HCT116 (cell line): ENCODE measurements around the gene NHSL1. TPM values are rescaled to one million over a fixed set of nuclear protein-coding genes. Genes with fewer than 3 reads are reported as not detected.

Experiments used
- ATAC-seq: fragments of 200-7000 bp; cut with Tn5 transposase; 2 replicates; pipeline ENCODE4 v1.9.1; 2020; ENCODE audit warnings: mild to moderate bottlenecking, moderate library complexity
- BruUV-seq: library from RNA; stranded (reverse); fragments of 400-500 nt; replicated peaks from 2 replicates; lab custom pipeline; 2021; lab: Mats Ljungman, UMichigan
- CTCF ChIA-PET: fragments of 300-600 bp; sonication (Branson Sonifier 250); formaldehyde crosslinking; loops from one replicate; lab custom pipeline; 2021; ENCODE audit warnings: antibody characterized with exemption; lab: Charles Lee
- POLR2A ChIA-PET: fragments of 300-600, 350-600 bp; sonication (Branson Sonifier 250); formaldehyde crosslinking; loops from one replicate; lab custom pipeline; 2021; ENCODE audit warnings: antibody characterized with exemption; lab: Charles Lee
- RAD21 ChIA-PET, 2 experiments: fragments of 300-600 bp; sonication (Branson Sonifier 250); formaldehyde crosslinking; loops; one replicate each; lab custom pipeline; 2023; ENCODE audit warnings: low total read pairs in 2 of 2; ENCODE audit not compliant: uncharacterized antibody in 2 of 2, unreplicated experiment in 2 of 2, low non-redundant PET in 1 of 2; lab: Charles Lee
- DNase-seq: peaks from one replicate; pipeline ENCODE4 v3.0.0-alpha.2; 2010; ENCODE audit warnings: low read depth, low spot score
- H2AFZ ChIP-seq: fragments of 200-600 bp; shearing (Covaris generic), sonication (generic); 2 replicates; pipeline ENCODE4 v1.6.1; 2017; ENCODE audit warnings: low read depth, mixed run types, mixed read lengths, antibody characterized with exemption, low read length; ENCODE audit not compliant: poor library complexity, severe bottlenecking
- H3K27ac ChIP-seq: 2 replicates; pipeline ENCODE4 v1.5.1; 2012; ENCODE audit warnings: low read depth, low read length
- H3K27me3 ChIP-seq: fragments of 200-600 bp; sonication (generic); 2 replicates; pipeline ENCODE4 v1.6.1; 2016; ENCODE audit warnings: mixed run types, low read length, mixed read lengths; ENCODE audit not compliant: insufficient read depth
- H3K36me3 ChIP-seq, 2 experiments: fragments of 200-500 bp in 1 of 2; fragments of 200-600 bp in 1 of 2; sonication (Bioruptor generic) in 1 of 2; sonication (generic) in 1 of 2; 2 replicates each; pipeline versions ENCODE4 v1.5.1 to v1.6.1; 2014 to 2016; ENCODE audit warnings: low read length in 2 of 2, inconsistent platforms in 1 of 2, mixed read lengths in 1 of 2, mixed run types in 1 of 2; ENCODE audit not compliant: insufficient read depth in 2 of 2, control insufficient read depth in 1 of 2
- H3K4me1 ChIP-seq, 2 experiments: fragments of 200-600 bp in 1 of 2; sonication (generic) in 1 of 2; 2 replicates each; pipeline versions ENCODE4 v1.5.1 to v1.6.1; 2012 to 2017; ENCODE audit warnings: low read length in 2 of 2, inconsistent platforms in 1 of 2, mild to moderate bottlenecking in 1 of 2, mixed read lengths in 1 of 2, mixed run types in 1 of 2, moderate library complexity in 1 of 2; ENCODE audit not compliant: insufficient read depth in 2 of 2, control insufficient read depth in 1 of 2
- H3K4me2 ChIP-seq: fragments of 200-600 bp; sonication (generic); 2 replicates; pipeline ENCODE4 v1.6.1; 2017; ENCODE audit warnings: mixed run types, low read length, mixed read lengths
- H3K4me3 ChIP-seq, 2 experiments: fragments of 200-600 bp in 1 of 2; sonication (generic) in 1 of 2; replicated peaks in 1 of 2; 2 replicates each; pipeline ENCODE4 v1.5.1; 2011 to 2016; ENCODE audit warnings: low read length in 2 of 2, control low read depth in 1 of 2, low read depth in 1 of 2, mild to moderate bottlenecking in 1 of 2, mixed read lengths in 1 of 2, mixed run types in 1 of 2
- H3K79me2 ChIP-seq: fragments of 200-600 bp; sonication (generic); 2 replicates; pipeline ENCODE4 v1.6.1; 2017; ENCODE audit warnings: mild to moderate bottlenecking, mixed run types, low read length, moderate library complexity, mixed read lengths; ENCODE audit not compliant: insufficient read depth
- H3K9ac ChIP-seq: fragments of 200-600 bp; sonication (generic); 2 replicates; pipeline ENCODE4 v1.6.1; 2016; ENCODE audit warnings: low read length, mixed read lengths
- H3K9me2 ChIP-seq: fragments of 200-600 bp; sonication (generic), shearing (Covaris generic); 2 replicates; pipeline ENCODE4 v1.6.1; 2017; ENCODE audit warnings: mixed run types, mild to moderate bottlenecking, moderate library complexity; ENCODE audit not compliant: insufficient read depth
- H3K9me3 ChIP-seq, 2 experiments: fragments of 200-500 bp in 1 of 2; fragments of 200-600 bp in 1 of 2; sonication (Bioruptor generic) in 1 of 2; sonication (generic) in 1 of 2; 2 replicates each; pipeline ENCODE4 v1.6.1; 2014 to 2017; ENCODE audit warnings: low read length in 2 of 2, mixed read lengths in 2 of 2, inconsistent platforms in 1 of 2, low read depth in 1 of 2, mild to moderate bottlenecking in 1 of 2, mixed run types in 1 of 2, moderate library complexity in 1 of 2; ENCODE audit not compliant: control insufficient read depth in 1 of 2, insufficient read depth in 1 of 2
- H4K20me1 ChIP-seq: fragments of 200-600 bp; sonication (generic), shearing (Covaris generic); 2 replicates; pipeline ENCODE4 v1.6.1; 2017; ENCODE audit warnings: mixed run types, mild to moderate bottlenecking, moderate library complexity; ENCODE audit not compliant: insufficient read depth
- ATF3 ChIP-seq: IDR thresholded peaks from 2 replicates; pipeline ENCODE4 v1.6.1; 2012
- CBX3 ChIP-seq: IDR thresholded peaks from 2 replicates; pipeline ENCODE4 v1.6.1; 2012; ENCODE audit warnings: low read depth
- CEBPB ChIP-seq: IDR thresholded peaks from 2 replicates; pipeline ENCODE4 v1.6.1; 2012; ENCODE audit warnings: low read depth
- ELF1 ChIP-seq: IDR thresholded peaks from 2 replicates; pipeline ENCODE4 v1.6.1; 2012; ENCODE audit warnings: low read depth, borderline replicate concordance
- EZH2 ChIP-seq: fragments of 200-600 bp; sonication (generic); IDR thresholded peaks from 2 replicates; pipeline ENCODE4 v1.6.1; 2017; ENCODE audit warnings: antibody characterized with exemption, mixed run types
- EZH2phosphoT487 ChIP-seq: fragments of 200-600 bp; IDR thresholded peaks from 2 replicates; pipeline ENCODE4 v1.6.1; 2018; ENCODE audit warnings: antibody characterized with exemption, borderline replicate concordance
- JUND ChIP-seq: IDR thresholded peaks from 2 replicates; pipeline ENCODE4 v1.6.1; 2012
- MAX ChIP-seq: IDR thresholded peaks from 2 replicates; pipeline ENCODE4 v1.6.1; 2012
- SIN3A ChIP-seq: IDR thresholded peaks from 2 replicates; pipeline ENCODE4 v1.6.1; 2012; ENCODE audit warnings: low read depth
- SRF ChIP-seq: IDR thresholded peaks from 2 replicates; pipeline ENCODE4 v1.6.1; 2012; ENCODE audit warnings: low read depth
- ZBTB33 ChIP-seq: IDR thresholded peaks from 2 replicates; pipeline ENCODE4 v1.6.1; 2011; ENCODE audit warnings: mild to moderate bottlenecking, low read length, moderate library complexity; ENCODE audit not compliant: insufficient replicate concordance; ENCODE audit errors: extremely low read depth
- ZFX ChIP-seq: fragments of 450-650 bp; IDR thresholded peaks from 2 replicates; pipeline ENCODE4 v1.6.1; 2017
- ZNF274 ChIP-seq: fragments of 200-500 bp; sonication (Bioruptor generic); IDR thresholded peaks from 2 replicates; pipeline ENCODE4 v1.6.1; 2014; ENCODE audit warnings: mild to moderate bottlenecking, low read depth, low read length, inconsistent platforms
- intact Hi-C: fragments of 100-400 bp; cut with micrococcal nuclease; formaldehyde crosslinking; loops from 2 replicates; pipeline ENCODE4 v1.10.0; 2022
- total RNA-seq: library from RNA; stranded (reverse); gene quantifications from one replicate; pipeline ENCODE4 v1.2.1, GENCODE V29; 2021; ENCODE audit not compliant: unreplicated experiment

Gene NHSL1
- total RNA-seq, 1 experiment from 2014 or later: 15.4 TPM

GRCh38 chr6:138454981-138455706, 44.1 kb downstream of the NHSL1 start:
- H3K36me3 ChIP-seq: no peaks in the 10 kb centered on the region
- peak overlapping the region; percentile 62 for H2AFZ ChIP-seq
- peak overlapping the region; percentile 72 for H3K27ac ChIP-seq
- 0 out of 2 replicates have a peak, but pooled peaks have one; percentile 10 for TF ChIP-seq CBX3
- 0 out of 2 replicates have a peak, but pooled peaks have one; percentile 49 for TF ChIP-seq MAX
- TF ChIP-seq CEBPB: 0 out of 2 replicates have a peak, but pooled peaks have one; percentile 39
- TF ChIP-seq JUND: no peak
- peak; percentile 24; the same call in 1 of the 2 replicates for TF ChIP-seq SIN3A
- TF ChIP-seq ELF1: no peak; the same call in 1 of the 2 replicates
- TF ChIP-seq SRF: peak; percentile 50; the same call in 1 of the 2 replicates
- TF ChIP-seq ZNF274: no peak
- no peaks in the 10 kb centered on the region for H3K9me2 ChIP-seq
- H3K4me3 ChIP-seq: peak overlapping the region; percentile 12 to 40
- no peaks in the 10 kb centered on the region for H4K20me1 ChIP-seq
- BruUV-seq: TSS peak; percentile 80
- peaks cover 25 to 42% of the 10 kb centered on the region in 2 experiments for H3K4me1 ChIP-seq
- H3K9me3 ChIP-seq: no peaks in the 10 kb centered on the region
- DNase-seq (peak; percentile 58), ATAC-seq (peak; percentile 85)
- H3K4me2 ChIP-seq: peak overlapping the region; percentile 67
- ChIA-PET RAD21 (no interaction called here), CTCF (interaction anchor here (0.9 to 1.3 kb wide), 3 partner anchors 11 to 54 kb away, joined by 3 to 4 read pairs (median 3); no protein-coding TSS in a partner anchor), POLR2A (interaction anchor here (1.0 to 1.6 kb wide), 2 partner anchors 7 to 10 kb away, joined by 3 to 13 read pairs; no protein-coding TSS in a partner anchor)
- H3K9ac ChIP-seq: peak overlapping the region; percentile 37
- intact Hi-C loops: no loop called here
- H3K27me3 ChIP-seq: no peaks in the 10 kb centered on the region
- no peaks in the 10 kb centered on the region for H3K79me2 ChIP-seq

GRCh38 chr6:138451043-138451442, 48.3 kb downstream of the NHSL1 start:
- TF ChIP-seq EZH2phosphoT487 (no peak), ZFX (no peak), ZBTB33 (no peak), ZNF274 (no peak), EZH2 (no peak), SIN3A (no peak), ATF3 (no peak)
- TF ChIP-seq, all 23 proteins: peak for 0
- ChIA-PET RAD21 (no interaction called here), POLR2A (no interaction called here), CTCF (no interaction called here)
- BruUV-seq: no TSS peak
- DNase-seq (no peak), ATAC-seq (no peak)
- Histone ChIP-seq H3K27me3 (no peaks in the 10 kb centered on the region), H3K9ac (no peak overlapping the region), H3K79me2 (no peaks in the 10 kb centered on the region), H3K4me3 (no peak overlapping the region), H3K4me2 (no peak overlapping the region), H3K27ac (no peak overlapping the region), H3K9me3 (no peaks in the 10 kb centered on the region), H4K20me1 (no peaks in the 10 kb centered on the region), H2AFZ (no peak overlapping the region), H3K36me3 (no peaks in the 10 kb centered on the region), H3K9me2 (no peaks in the 10 kb centered on the region), H3K4me1 (peaks cover 12 to 21% of the 10 kb centered on the region in 2 experiments)
- intact Hi-C loops: no loop called here
